Activated naive CD8-positive, alpha-beta T cell treated with anti-CD3 and anti-CD28 coated beads, Interleukin-2, amount 50 U/mL, for 24 hours (primary cell): ENCODE data around the gene FBXL16.
"Not testable (repeated sequence)": the region's sequence is repeated elsewhere in the genome, so short reads cannot be mapped to it uniquely, and the experiment has no call there.

Experiments used
- ATAC-seq: fragments of 150-1000 bp; cut with Tn5 transposase; one replicate; pipeline ENCODE4 v1.10.0; 2021
- DNase-seq: peaks from one replicate; pipeline ENCODE4 v3.0.0; 2021
- H3K27ac Mint-ChIP-seq: one replicate; pipeline ENCODE4 v1.8.0; 2021; ENCODE audit warnings: mild to moderate bottlenecking, mixed read lengths
- H3K27me3 Mint-ChIP-seq: one replicate; pipeline ENCODE4 v1.8.0; 2021; ENCODE audit warnings: mixed read lengths
- H3K36me3 Mint-ChIP-seq: one replicate; pipeline ENCODE4 v1.8.0; 2021; ENCODE audit warnings: low read depth, mixed read lengths
- H3K4me1 Mint-ChIP-seq: one replicate; pipeline ENCODE4 v1.8.0; 2021; ENCODE audit warnings: mixed read lengths
- H3K4me3 Mint-ChIP-seq: one replicate; pipeline ENCODE4 v1.8.0; 2021; ENCODE audit warnings: mild to moderate bottlenecking, moderate library complexity, mixed read lengths
- H3K9me3 Mint-ChIP-seq: one replicate; pipeline ENCODE4 v1.8.0; 2021; ENCODE audit warnings: mixed read lengths

The FBXL16 gene

DNA sequence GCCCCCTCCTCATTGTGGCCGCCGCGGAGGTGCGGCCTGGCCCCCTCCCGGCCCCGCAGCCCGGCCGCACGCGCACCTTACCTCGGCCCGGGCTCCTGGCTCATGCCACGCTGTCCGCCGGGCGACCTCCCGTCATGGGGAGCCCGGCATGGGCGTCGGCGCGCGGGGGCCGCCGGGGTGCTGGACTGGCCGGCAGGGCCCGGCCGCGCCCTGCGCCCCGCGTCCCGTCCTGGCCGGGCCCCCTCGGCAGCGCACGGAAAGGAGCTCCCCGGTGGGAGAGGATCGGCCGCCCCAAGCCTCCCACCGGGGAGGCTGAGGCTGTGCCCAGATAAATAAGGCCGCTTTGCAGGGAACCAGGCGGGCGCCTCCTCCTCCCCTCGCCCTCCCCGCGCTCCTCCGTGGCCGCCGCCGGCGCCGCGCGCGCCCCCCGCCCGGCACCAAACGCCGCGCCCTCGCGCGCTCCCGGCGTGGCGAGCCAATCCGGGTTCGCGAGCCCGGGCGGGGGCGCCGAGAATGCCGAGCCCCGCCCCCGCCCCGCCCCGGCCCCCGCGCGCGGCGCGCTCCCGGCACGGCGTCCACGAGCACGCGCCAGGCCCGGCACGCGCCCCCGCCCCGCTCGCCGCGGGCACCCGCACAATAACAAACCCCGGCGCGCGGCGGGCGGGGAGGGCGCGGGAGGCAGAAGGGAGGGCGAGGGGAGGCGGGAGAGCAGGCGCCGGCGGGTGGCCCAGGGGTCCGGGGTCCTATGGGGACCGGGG is at the start of gene FBXL16:
Gene FBXL16 (minus strand): TSS at position 371 of the 758 bp plus-strand sequence. CDS start 8,396 bp downstream, outside the sequence.
- no peaks in the 10 kb centered on the region for H3K9me3 Mint-ChIP-seq
- no peaks in the 10 kb centered on the region for H3K36me3 Mint-ChIP-seq
- peaks cover 2% of the 10 kb centered on the region for H3K4me1 Mint-ChIP-seq
- H3K27me3 Mint-ChIP-seq, result peaks cover 52% of the 10 kb centered on the region
- DNase-seq, result no peak
- H3K27ac Mint-ChIP-seq, result no peak within 1 kb of the TSS
- no peak for ATAC-seq
- no peak within 1 kb of the TSS for H3K4me3 Mint-ChIP-seq

GRCh38 chr16:754656-755055 is 49.1 kb upstream of the FBXL16 start:
- no peak for DNase-seq
- no peak for ATAC-seq

DNA sequence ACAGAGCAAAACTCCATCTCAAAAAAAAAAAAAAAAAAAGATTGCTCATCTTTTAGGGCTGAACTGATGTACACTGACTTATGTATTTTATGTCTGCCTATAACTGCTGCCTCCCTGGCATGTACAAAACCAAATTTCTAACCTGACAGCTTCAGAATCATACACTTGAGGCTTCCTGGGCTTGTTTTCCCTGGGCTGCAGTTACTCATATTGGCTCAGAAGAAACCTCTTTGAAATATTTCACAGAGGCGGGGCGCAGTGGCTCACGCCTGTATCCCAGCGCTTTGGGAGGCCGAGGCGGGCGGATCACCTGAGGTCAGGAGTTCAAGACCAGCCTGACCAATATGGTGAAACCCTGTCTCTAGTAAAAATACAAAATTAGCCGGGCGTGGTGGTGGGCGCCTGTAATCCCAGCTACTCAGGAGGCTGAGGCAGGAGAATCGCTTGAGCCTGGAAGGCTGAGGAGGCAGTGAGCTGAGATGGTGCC is 48.6 kb upstream of the FBXL16 start:
- ATAC-seq, H3K9me3 Mint-ChIP-seq, H3K27me3 Mint-ChIP-seq, DNase-seq, H3K4me3 Mint-ChIP-seq, H3K36me3 Mint-ChIP-seq, H3K27ac Mint-ChIP-seq, H3K4me1 Mint-ChIP-seq: not testable (repeated sequence)

More at GRCh38 chr16:754656-755055, 49.1 kb upstream of the FBXL16 start:
- Mint-ChIP-seq H3K4me3 (no peak overlapping the region), H3K9me3 (no peaks in the 10 kb centered on the region), H3K36me3 (no peaks in the 10 kb centered on the region), H3K27me3 (peaks cover 3% of the 10 kb centered on the region), H3K27ac (no peak overlapping the region), H3K4me1 (no peaks in the 10 kb centered on the region)

DNA sequence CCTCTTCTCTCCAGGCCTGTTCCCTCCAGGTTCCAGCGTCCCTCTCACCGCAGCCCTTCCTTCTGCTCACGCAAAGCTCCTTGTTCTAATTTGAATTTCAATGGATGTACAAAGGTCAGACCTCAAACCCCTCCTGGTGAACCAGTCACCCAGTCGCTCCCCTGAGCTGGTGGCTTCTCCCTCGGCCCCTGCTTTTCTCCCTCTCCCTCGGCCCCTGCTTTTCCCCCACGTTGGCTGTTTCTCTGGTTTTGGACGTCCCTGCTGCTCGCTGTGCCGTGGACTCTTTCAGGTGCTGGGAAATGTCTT is 46.4 kb upstream of the FBXL16 start:
- no peaks in the 10 kb centered on the region for H3K9me3 Mint-ChIP-seq
- H3K27ac Mint-ChIP-seq, result no peak overlapping the region
- DNase-seq, result no peak
- no peak overlapping the region for H3K4me3 Mint-ChIP-seq
- H3K27me3 Mint-ChIP-seq, result no peaks in the 10 kb centered on the region
- no peaks in the 10 kb centered on the region for H3K4me1 Mint-ChIP-seq
- ATAC-seq, result no peak
- H3K36me3 Mint-ChIP-seq, result no peaks in the 10 kb centered on the region

DNA sequence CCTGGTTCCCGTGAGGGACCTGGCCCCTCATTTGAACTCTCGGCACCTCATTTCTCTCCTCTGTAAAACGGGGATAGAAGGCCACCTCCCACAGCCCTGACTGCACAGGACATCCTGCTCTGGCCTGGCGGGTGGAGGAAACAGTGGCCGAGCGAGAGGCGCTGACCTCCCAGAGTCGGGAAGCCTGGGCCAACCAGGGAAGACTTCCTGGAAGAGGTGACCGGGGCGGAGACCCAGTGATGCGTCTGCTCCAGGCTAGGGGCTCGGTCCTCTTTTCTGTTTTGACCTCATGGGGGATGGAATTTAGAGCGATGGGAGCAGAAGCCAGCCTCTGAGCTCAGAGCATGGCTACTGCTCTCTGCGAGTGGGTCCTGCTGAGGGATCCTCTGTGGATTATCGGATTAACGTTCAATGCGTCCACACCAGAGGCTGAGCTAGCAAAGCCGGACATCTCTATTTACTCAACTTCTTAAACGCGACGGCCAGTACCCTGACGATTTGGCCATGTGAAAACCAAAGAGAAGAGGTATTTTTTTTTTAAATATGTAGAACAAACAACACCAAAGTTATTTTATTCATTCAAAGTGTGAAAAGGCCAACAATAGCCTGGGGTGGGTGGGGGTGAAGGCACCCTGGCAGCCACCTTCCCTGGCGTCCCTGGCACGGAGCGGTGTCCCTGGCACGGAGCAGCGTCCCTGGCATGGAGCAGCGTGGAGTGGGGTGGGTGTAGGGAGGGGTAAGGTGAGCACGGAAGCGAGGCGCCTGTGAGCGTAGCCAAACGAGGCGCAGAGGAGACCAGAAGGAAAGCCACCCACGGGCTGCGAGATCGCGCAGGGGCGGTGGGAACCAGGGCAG is 45.8 kb upstream of the FBXL16 start:
- H3K27me3 Mint-ChIP-seq, result no peaks in the 10 kb centered on the region
- H3K4me1 Mint-ChIP-seq, result no peaks in the 10 kb centered on the region
- no peaks in the 10 kb centered on the region for H3K36me3 Mint-ChIP-seq
- no peak for DNase-seq
- ATAC-seq, result no peak
- H3K9me3 Mint-ChIP-seq, result no peaks in the 10 kb centered on the region
- H3K27ac Mint-ChIP-seq, result no peak overlapping the region
- H3K4me3 Mint-ChIP-seq, result no peak overlapping the region

- Mint-ChIP-seq H3K4me1 (no peaks in the 10 kb centered on the region), H3K36me3 (no peaks in the 10 kb centered on the region), H3K27me3 (no peaks in the 10 kb centered on the region), H3K9me3 (no peaks in the 10 kb centered on the region), H3K4me3 (no peak overlapping the region), H3K27ac (no peak overlapping the region)
- no peak for DNase-seq
- no peak for ATAC-seq
Measured at GRCh38 chr16:750485-750884, 44.9 kb upstream of the FBXL16 start.

GRCh38 chr16:749010-749409 is 43.4 kb upstream of the FBXL16 start:
- Mint-ChIP-seq H3K4me1 (no peaks in the 10 kb centered on the region), H3K9me3 (no peaks in the 10 kb centered on the region), H3K36me3 (no peaks in the 10 kb centered on the region), H3K27me3 (no peaks in the 10 kb centered on the region), H3K27ac (no peak overlapping the region), H3K4me3 (no peak overlapping the region)
- ATAC-seq, result no peak
- no peak for DNase-seq

DNA sequence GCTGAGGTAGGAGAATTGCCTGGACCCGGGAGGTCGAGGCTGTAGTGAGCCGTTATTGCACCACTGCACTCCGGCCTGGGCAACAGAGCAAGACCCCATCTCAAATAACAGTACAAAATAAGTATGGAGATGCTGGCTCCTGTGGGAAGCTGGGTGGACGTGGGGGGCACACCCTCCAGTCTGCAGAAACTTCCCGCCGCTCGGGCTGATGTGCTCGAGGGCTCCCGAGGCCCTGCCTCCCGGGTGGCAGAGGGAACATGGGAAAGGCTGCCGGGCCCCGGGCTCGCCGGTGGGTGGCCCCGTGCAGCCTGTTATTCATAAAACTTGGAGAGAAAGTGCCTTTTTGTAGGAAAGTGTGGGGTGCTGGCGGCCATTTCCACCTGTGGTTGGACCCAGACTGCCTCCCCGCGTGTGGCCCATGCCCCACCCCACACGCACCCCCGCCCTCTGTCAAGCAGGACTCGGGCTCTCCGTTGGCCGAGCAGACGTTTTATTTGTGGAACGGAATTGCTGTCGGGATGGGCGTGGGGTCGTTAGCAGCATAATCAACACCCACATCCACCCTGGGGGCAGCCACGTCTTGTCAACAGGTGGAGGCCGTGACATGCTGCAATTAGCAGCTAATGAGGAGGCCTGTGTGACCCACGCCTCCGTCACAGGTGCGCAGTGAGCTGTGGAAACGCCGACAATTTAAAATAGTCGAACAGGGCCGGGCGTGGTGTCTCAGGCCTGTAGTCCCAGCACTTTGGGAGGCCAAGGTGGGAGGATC is 42.6 kb upstream of the FBXL16 start:
- H3K36me3 Mint-ChIP-seq, result no peaks in the 10 kb centered on the region
- H3K27ac Mint-ChIP-seq, result no peak overlapping the region
- no peak overlapping the region for H3K4me3 Mint-ChIP-seq
- ATAC-seq, result no peak
- no peaks in the 10 kb centered on the region for H3K4me1 Mint-ChIP-seq
- no peak for DNase-seq
- H3K9me3 Mint-ChIP-seq, result no peaks in the 10 kb centered on the region
- no peaks in the 10 kb centered on the region for H3K27me3 Mint-ChIP-seq

DNA sequence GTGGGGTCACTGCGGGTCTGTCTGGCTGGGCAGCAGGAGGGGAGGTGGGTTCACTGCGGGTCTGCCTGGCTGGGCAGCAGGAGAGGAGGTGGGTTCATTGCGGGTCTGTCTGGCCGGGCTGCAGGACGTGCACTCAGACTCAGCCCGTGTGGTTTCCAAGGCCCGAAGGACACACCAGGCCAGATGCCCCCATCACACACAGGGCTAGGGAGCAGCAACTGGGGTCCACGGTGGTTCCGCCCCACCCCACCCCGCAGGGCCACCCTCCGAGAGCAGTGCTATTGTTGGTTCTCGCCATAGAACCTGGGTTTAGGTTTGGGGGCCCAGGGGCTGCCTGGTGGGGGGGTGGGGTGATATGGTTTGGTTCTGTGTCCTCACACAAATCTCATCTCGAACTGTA is 41.0 kb upstream of the FBXL16 start:
- H3K9me3 Mint-ChIP-seq, result no peaks in the 10 kb centered on the region
- no peak overlapping the region for H3K27ac Mint-ChIP-seq
- H3K36me3 Mint-ChIP-seq, result no peaks in the 10 kb centered on the region
- H3K27me3 Mint-ChIP-seq, result no peaks in the 10 kb centered on the region
- ATAC-seq (no peak), DNase-seq (no peak)
- H3K4me1 Mint-ChIP-seq, result no peaks in the 10 kb centered on the region
- no peak overlapping the region for H3K4me3 Mint-ChIP-seq

GRCh38 chr16:745739-746138 is 40.1 kb upstream of the FBXL16 start:
- peaks cover 2% of the 10 kb centered on the region for H3K4me1 Mint-ChIP-seq
- H3K27ac Mint-ChIP-seq, result no peak overlapping the region
- peak; percentile 37 for ATAC-seq
- no peaks in the 10 kb centered on the region for H3K36me3 Mint-ChIP-seq
- H3K27me3 Mint-ChIP-seq, result no peaks in the 10 kb centered on the region
- no peak overlapping the region for H3K4me3 Mint-ChIP-seq
- no peak for DNase-seq
- no peaks in the 10 kb centered on the region for H3K9me3 Mint-ChIP-seq

DNA sequence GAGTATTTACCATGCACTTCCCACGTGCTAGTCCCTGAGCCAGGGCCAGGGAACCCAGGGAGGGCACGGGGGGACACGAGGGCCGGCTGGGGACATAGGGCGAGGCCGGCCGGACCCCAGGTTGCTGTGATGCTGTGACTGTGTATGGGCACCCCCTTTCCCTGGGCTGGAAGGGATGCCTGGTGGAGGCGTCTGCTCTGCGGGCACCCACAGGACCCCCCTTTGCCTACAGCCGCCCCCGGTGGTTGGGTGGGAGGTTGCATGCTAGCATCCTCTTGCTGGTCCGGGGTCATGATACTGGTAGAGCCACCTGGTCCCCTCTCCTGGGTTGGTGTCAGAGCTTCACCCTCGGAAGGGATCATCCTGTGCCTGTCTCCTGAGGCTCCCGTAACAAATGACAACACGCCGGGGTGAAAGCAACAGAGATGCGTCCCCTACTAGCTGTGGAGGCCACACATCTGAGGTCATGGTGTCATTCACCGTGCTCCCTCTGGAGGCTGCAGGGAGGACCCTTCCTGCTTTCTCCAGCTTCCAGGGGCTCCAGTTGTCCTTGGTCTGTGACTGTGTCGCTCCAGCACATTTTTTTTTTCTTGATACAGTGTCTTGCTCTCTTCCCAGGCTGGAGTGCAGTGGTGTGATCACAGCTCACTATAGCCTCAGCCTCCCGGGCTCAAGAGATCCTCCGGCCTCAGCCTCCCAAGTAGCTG is 38.3 kb upstream of the FBXL16 start:
- DNase-seq (no peak), ATAC-seq (no peak)
- Mint-ChIP-seq H3K27me3 (no peaks in the 10 kb centered on the region), H3K4me1 (peaks cover 11% of the 10 kb centered on the region), H3K36me3 (no peaks in the 10 kb centered on the region), H3K4me3 (no peak overlapping the region), H3K9me3 (no peaks in the 10 kb centered on the region), H3K27ac (no peak overlapping the region)

GRCh38 chr16:742894-743293 is 37.3 kb upstream of the FBXL16 start:
- not testable (repeated sequence) for H3K4me3 Mint-ChIP-seq, H3K27me3 Mint-ChIP-seq, H3K9me3 Mint-ChIP-seq, H3K27ac Mint-ChIP-seq, ATAC-seq, DNase-seq, H3K36me3 Mint-ChIP-seq
- H3K4me1 Mint-ChIP-seq, result peaks cover 14% of the 10 kb centered on the region

GRCh38 chr16:741986-742629 is 36.5 kb upstream of the FBXL16 start:
- Mint-ChIP-seq H3K27ac (no peak overlapping the region), H3K27me3 (no peaks in the 10 kb centered on the region), H3K9me3 (no peaks in the 10 kb centered on the region), H3K4me3 (peak overlapping the region; percentile 79), H3K4me1 (peaks cover 14% of the 10 kb centered on the region), H3K36me3 (peaks cover 2% of the 10 kb centered on the region)
- no peak for DNase-seq
- no peak for ATAC-seq
